NOMO-1 treated with DMSO at 0.1 percent for 48 hours (cell line): ENCODE data around the gene PSMD13.

Experiments used
- DNase-seq: peaks from one replicate; lab custom pipeline; 2025; ENCODE audit not compliant: unreplicated experiment; lab: John Stamatoyannopoulos, UW

Gene PSMD13

DNA sequence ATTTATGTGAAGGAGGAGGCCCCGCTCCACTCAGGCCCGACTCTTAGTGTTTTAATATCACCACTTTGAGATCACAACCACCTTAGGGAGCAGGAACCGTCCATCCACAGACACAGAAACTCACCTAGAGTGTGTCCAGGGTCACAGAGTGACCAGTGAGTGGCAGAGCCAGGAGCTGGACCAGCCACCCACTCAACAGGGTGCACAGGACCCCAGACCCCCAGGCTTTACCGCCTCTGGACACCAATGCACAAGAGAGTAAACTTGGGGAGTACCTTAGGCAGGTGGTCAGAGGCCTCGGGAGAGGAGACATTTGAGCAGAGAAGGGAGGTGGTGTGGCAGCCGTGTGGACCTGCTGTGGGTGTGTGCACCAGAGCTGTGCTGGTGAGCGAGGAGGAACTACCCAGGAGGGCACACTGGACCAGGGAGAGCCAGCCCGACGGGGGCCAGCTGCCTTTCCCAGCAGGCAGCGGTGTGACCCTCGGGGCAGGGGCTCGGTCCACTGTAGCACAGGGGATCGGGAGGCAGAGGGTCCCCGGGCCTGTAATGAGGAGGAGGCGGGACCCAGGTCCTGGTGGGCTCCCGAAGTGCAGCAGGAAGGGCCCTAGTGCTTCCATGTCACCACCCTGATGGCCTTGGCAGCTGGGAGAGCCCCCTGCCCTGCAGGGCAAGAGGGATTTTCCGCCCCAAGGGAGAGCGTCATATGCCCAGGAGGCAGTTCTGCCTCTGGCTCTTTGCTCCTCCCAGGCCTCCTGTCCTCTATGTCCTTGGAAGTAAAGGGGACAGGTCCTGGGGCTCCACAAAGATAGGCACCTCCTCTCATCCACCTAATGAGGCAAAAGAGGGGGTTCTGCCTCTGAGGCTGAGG lies 33.9 kb downstream of the PSMD13 start:
- no peak for DNase-seq

DNA sequence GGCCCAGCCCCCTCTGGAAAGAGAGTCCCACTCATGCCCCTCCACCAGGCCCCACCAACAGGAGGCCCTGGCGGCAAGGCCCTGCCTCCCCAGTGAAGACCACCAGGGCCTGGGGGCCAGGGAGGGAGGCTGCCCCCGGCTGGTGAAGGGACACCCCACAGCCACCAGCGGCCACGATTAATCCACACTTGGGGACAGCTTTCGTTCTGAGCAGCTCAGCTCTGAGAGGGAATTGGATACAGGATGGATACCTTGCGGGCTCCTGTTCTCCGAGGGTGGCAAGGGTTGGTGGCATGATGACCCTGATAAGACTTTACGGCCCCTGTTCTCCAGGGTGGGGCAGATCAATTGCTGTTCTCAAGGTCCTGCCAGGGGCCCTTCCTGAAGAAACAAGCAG lies 34.5 kb downstream of the PSMD13 start:
- DNase-seq: no peak

DNA sequence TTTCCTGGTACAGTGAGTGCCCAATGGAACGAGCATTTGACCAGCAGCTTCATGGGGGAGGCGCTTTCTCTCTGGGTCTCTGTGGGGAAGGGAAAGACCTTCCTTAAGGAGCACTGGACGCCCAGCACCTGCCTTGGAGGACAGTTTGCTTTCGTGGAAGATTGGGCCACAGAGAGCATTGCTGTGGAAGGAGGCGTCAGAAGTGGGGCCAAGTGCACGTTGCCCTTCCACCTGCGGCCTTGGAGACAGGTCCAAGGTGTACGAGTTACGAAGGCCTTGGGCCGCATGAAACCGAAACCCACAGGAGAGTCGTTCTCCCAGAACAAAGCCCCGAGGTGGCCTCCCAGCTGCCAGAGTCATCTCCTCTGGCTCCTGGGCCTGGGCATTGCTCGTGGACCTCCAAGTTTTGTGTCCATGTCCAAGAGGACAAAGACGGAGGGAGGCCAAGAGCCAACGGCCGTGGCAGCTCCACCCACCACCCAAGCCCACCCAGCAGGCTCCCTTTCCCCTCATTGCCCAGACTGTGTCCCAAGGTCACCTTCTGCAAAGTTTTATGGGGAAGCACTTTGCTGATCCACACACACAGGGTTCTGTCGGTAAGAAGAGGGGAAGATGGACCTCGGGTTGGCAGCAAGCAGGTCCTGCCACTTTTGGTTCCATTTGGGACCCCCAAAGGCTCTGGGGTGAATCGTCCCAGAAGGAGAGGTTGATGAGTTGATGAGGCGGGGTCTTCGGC lies 35.6 kb downstream of the PSMD13 start:
- no peak for DNase-seq

DNA sequence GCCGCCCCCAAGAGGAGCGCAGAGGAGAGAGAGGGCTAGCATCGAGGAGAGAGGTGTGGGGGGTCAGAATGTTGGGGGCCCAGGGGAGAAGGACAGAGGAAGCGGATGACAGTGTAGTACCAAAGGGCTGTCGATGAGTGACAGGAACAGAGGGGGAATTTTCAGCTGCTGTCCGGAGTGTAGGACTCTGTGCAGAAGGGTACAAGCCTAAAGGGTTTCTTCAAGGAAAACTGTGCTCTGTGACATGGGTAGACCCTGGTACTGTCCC lies 36.1 kb downstream of the PSMD13 start:
- no peak for DNase-seq

DNA sequence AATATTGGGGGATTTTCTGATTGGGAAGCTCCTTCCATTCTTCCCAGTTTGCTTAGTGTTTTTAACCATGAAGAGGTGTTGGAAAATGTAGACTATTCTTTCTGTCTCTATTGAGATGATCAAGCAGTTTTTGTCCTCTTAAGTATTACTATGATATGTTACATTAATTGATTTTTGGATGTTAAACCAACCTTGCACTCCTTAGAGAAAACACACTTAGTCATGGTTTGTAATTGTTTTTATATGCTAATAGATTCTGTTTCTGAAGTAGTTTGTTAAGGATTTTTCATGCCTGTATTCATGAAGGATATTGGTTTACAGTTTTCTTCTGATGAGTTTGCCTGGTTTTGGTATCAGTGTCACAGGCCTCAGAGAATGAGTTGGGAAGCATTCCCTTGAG lies 39.4 kb downstream of the PSMD13 start:
- DNase-seq: no peak

DNA sequence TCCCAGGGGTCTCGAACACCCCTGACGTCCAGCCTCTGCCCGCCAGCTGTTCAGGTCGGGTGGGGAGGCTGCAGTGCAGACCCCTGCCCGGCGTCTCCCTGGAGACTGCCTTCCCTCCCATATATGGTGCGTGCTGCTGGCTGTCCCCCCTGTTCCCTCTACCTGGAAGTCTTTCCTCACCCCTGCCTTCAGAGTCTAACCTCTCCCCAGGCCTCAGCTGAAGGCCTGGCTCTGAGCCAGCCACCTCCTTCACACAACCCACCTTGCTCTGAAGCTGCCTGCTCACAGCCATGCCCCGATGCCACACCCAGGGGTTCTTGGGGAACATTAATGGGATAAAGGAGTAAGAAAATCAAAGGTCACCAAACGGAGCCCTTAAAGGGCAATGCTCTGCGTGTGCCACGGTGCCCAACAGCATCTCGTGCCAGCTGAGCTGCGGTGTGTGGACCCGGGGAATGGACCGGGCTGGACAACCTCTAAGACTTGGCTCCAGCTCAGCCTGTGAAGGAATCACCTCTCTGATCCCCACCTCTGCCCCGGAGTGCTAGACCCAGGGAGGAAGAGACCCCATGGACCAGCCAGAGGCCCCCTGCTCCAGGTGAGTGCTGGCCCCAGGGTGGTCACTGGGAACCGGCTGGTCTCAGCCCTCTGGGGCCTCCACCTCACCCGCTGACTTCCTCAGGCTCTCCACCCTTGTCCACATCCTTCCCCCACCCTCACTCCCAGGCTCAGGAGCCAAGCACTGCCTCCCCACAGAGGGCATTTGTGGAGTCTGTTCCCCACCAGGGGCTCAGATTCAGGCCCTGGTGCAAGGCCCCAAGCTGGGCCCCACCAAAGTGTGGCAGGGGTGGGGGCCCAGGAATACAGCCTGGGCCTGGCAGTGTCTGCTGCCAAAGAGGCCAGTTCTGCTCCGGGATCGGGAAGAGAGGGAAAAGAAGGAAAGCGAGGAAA lies 41.5 kb downstream of the PSMD13 start, which contains the start of gene NLRP6:
TSS of gene NLRP6 (plus strand) at position 407 of the 951 bp plus-strand sequence. CDS start at position 570, 163 bp downstream.
- no peak for DNase-seq

DNA sequence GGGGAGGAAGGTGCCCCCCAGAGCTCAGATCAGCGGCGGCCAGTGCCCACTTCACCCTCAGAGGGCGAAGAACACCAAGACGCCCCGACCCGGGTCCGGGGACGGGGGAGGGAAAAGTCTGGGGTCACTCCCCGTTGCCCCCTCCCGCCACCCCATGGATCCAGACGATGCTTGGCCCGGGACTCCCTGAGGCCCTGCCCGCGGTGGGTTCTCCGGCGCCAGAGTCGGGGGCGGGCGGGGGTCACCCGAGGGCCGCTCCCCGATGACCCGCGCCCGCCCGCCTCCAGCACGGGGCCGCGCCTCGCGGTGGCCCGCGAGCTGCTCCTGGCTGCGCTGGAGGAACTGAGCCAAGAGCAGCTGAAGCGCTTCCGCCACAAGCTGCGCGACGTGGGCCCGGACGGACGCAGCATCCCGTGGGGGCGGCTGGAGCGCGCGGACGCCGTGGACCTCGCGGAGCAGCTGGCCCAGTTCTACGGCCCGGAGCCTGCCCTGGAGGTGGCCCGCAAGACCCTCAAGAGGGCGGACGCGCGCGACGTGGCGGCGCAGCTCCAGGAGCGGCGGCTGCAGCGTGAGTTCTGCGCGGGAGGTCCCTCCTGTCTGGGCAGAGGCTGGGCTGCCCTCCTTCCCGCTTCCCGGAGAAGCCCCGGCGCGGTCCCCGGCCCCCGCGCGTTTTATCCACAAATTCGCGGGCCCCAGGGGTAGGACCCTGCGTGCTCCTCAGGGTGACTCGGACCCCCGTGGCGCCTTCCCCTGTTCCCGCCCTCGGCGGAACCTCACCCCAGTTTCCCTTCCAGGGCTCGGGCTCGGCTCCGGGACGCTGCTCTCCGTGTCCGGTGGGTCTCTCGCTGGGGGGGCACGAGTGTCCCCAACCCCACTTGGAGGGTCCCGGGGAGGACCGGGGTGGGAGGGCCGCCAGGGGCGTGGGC lies 42.5 kb downstream of the PSMD13 start:
- no peak for DNase-seq

DNA sequence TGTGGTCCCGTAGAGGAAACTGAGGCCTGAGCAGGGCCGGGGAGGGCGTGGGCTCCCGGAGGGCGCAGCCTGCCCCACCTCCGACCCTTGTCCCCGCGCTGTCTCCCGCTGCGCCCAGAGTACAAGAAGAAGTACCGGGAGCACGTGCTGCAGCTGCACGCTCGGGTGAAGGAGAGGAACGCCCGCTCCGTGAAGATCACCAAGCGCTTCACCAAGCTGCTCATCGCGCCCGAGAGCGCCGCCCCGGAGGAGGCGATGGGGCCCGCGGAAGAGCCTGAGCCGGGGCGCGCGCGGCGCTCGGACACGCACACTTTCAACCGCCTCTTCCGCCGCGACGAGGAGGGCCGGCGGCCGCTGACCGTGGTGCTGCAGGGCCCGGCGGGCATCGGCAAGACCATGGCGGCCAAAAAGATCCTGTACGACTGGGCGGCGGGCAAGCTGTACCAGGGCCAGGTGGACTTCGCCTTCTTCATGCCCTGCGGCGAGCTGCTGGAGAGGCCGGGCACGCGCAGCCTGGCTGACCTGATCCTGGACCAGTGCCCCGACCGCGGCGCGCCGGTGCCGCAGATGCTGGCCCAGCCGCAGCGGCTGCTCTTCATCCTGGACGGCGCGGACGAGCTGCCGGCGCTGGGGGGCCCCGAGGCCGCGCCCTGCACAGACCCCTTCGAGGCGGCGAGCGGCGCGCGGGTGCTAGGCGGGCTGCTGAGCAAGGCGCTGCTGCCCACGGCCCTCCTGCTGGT lies 43.4 kb downstream of the PSMD13 start:
- peak; percentile 54 for DNase-seq

DNA sequence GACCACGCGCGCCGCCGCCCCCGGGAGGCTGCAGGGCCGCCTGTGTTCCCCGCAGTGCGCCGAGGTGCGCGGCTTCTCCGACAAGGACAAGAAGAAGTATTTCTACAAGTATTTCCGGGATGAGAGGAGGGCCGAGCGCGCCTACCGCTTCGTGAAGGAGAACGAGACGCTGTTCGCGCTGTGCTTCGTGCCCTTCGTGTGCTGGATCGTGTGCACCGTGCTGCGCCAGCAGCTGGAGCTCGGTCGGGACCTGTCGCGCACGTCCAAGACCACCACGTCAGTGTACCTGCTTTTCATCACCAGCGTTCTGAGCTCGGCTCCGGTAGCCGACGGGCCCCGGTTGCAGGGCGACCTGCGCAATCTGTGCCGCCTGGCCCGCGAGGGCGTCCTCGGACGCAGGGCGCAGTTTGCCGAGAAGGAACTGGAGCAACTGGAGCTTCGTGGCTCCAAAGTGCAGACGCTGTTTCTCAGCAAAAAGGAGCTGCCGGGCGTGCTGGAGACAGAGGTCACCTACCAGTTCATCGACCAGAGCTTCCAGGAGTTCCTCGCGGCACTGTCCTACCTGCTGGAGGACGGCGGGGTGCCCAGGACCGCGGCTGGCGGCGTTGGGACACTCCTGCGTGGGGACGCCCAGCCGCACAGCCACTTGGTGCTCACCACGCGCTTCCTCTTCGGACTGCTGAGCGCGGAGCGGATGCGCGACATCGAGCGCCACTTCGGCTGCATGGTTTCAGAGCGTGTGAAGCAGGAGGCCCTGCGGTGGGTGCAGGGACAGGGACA lies 44.1 kb downstream of the PSMD13 start:
- DNase-seq: no peak

DNA sequence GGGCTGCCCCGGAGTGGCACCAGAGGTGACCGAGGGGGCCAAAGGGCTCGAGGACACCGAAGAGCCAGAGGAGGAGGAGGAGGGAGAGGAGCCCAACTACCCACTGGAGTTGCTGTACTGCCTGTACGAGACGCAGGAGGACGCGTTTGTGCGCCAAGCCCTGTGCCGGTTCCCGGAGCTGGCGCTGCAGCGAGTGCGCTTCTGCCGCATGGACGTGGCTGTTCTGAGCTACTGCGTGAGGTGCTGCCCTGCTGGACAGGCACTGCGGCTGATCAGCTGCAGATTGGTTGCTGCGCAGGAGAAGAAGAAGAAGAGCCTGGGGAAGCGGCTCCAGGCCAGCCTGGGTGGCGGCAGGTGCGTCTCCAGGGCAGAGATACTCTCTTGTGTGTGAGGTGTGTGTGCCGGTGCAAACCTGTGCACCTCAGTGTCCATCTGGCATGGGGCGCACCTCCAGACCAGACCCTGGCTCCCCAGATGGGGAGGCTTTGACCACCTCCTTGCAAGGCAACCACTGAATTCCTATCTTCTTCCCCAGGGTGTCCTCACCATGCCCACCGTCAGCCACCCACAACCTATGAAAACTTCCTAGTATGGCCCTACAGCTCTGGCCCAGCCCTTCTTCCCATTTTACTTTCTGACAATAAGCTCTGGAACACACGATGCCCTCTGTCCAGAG lies 44.8 kb downstream of the PSMD13 start:
- no peak for DNase-seq

DNA sequence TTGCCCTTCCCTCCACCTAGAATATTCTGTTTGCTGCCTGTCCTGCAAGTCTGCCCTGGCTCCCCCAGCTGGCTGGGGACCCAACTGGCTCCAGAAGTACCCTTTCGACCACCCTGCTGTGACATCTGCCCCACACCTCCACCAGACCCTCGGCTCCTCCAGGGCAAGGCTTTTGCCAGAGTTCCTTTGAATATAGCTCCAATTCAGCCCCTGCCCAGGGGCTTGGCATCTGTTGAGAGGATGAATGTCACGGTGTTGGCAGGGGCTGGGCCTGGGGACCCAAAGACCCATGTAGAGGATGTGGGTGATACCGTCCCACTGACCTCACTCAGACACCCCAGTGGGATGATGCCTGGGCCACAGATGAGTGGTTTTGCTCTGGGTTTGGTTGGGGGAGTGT lies 45.4 kb downstream of the PSMD13 start:
- no peak for DNase-seq

DNA sequence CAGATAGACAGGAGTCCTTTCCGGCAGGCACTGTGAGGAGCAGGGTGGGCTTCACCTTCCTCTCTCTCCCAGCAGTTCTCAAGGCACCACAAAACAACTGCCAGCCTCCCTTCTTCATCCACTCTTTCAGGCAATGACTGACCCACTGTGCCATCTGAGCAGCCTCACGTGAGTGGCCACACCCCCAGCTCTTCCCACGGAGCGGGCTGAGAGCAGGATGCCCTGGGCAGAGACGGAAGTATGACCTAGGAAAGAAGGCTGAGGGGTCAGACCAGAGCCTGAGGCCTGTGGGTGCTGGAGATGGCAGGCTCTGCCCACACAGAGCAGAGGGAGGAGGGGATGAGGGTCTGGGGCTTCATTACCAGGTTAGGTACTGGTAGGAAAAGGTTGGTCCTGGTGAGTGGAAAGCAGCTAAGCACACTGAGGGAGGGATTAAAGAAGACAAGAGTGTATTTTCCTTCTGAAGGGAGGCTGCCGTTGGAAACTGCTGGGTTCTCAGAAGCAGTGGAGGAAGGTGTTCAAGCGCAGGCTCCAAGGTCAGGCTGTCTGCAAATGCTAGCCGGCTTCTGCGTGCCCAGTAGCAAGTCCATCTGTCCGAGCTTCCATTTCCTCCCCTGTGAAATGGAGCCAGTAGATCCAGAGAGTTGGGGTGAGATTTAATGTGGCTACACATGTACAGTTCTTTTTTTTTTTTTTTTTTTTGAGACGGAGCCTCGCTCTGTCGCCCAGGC lies 46.0 kb downstream of the PSMD13 start:
- DNase-seq: no peak

DNA sequence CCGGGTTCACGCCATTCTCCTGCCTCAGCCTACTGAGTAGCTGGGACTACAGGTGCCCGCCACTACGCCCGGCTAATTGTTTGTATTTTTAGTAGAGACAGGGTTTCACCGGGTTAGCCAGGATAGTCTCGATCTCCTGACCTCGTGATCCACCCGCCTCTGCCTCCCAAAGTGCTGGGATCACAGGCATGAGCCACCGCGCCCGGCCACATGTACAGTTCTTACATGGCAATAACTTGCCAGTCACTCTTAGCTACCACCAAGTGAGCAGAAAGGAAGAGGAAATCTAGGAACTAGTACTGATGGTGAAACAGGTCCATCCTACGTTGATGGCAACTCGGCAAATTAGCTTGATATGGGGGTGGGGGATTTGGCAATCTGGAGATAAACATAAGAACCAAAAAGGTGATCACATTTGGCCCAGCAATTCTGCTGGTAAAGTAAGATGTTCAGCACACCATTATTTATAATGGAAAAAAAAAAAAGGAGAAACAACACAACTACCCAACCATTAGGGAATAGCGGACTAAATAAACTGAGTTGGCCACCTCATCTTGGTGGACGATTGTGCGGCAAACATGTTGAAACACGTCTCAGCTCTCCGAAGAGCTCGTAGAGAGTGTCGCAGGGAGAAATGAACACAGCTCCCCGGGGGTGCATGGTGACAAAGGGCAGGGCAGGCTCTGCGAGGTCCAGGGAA lies 46.8 kb downstream of the PSMD13 start:
- DNase-seq: peak; percentile 27

DNA sequence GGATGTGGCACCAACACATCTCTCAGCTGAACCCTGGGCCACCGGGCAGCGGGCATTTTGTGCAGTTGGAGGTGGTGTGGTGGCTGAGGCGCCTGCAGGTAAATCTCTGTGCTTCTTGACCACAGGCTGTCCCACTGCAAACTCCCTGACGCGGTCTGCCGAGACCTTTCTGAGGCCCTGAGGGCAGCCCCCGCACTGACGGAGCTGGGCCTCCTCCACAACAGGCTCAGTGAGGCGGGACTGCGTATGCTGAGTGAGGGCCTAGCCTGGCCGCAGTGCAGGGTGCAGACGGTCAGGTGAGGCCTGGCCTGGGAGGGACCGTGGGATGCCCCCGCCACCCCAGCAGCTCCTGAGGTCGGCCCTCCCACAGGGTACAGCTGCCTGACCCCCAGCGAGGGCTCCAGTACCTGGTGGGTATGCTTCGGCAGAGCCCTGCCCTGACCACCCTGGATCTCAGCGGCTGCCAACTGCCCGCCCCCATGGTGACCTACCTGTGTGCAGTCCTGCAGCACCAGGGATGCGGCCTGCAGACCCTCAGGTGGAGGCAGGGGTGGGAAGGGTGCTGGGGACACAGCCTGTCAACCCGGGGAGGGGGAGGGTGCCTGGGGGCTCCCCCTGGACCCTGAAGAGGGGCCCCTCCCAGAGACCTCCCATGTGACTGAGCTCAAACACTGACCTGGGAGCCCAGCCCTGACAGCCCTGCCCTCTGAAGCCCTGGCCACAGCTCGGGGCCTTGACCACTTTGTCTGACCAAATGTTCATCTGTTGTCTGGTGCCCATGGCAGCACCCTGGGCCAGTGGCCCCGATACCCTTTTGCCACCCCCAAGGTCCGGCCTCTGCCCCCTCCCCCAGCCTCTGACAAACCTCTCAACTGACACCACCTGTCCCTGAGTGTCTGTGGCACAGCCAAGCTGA lies 47.6 kb downstream of the PSMD13 start:
- DNase-seq: no peak

DNA sequence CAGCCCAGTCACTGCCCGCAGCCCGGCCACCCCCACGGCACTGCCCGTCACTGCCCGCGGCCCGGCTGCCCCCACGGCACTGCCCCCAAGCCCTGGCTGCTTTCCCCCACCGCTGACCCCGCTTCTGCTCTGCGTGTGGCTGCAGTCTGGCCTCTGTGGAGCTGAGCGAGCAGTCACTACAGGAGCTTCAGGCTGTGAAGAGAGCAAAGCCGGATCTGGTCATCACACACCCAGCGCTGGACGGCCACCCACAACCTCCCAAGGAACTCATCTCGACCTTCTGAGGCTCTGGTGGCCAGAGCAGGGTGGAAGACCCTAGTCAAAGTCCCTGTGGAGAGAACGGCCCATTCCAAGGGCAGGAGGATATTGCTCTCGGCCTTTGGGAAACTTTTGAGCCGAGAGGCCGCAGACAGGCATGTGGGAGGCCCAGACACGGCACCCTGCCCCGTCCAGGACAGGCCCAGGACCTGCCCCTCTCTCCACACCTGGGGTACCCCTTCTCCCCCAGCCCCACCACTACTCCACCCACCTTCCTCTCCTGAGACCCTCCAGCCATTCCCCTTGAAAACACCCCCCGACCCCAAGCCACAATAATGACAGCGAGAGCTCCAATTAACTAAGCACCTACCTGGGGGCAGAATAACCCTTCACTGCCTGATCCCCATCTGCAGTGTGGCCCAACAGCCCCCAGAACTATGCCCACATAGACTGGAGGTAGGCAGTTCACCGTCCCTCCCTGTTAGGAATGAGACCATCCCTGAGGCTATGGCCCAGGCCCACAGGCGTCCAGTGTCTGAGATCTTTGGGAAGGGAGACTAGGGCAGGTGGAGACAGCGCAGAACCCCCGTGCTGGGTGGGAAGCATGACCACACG lies 48.5 kb downstream of the PSMD13 start:
- DNase-seq: no peak
